H7 (cell line): ENCODE measurements around the gene DAZAP1. TPM values are rescaled to one million over a fixed set of nuclear protein-coding genes. Genes with fewer than 3 reads are reported as not detected.
"Not testable (repeated sequence)": the region's sequence is repeated elsewhere in the genome, so short reads cannot be mapped to it uniquely, and the experiment has no call there.

Experiments
- DNase-seq: peaks from one replicate; pipeline ENCODE4 v3.0.0; 2012
- H3K27me3 ChIP-seq: 2 replicates; pipeline ENCODE4 v1.6.0; 2011; ENCODE audit warnings: mild to moderate bottlenecking, low read length; ENCODE audit not compliant: control insufficient read depth, insufficient read depth
- H3K36me3 ChIP-seq: replicated peaks from 2 replicates; pipeline ENCODE4 v1.5.1; 2011; ENCODE audit warnings: low read length; ENCODE audit not compliant: control insufficient read depth, insufficient read depth
- H3K4me3 ChIP-seq: 2 replicates; pipeline ENCODE4 v1.5.1; 2011; ENCODE audit warnings: low read depth, mild to moderate bottlenecking, control low read depth, low read length, moderate library complexity; ENCODE audit not compliant: insufficient read depth
- total RNA-seq: library from RNA; depleted of rRNA; stranded (reverse); fragments of >200 nt; shearing (Covaris generic); gene quantifications from 2 replicates; pipeline ENCODE4 v1.2.3, GENCODE V29; 2014

The DAZAP1 gene
- total RNA-seq, 1 experiment from 2014 or later, result 196 TPM

GRCh38 chr19:1409204-1410005 lies 2.0 kb downstream of the DAZAP1 start:
- no peak for DNase-seq
- H3K4me3 ChIP-seq, result peak overlapping the region; percentile 89
- H3K27me3 ChIP-seq, result no peaks in the 10 kb centered on the region
- H3K36me3 ChIP-seq, result peaks cover 2% of the 10 kb centered on the region

- Histone ChIP-seq H3K36me3 (peaks cover 2% of the 10 kb centered on the region), H3K27me3 (no peaks in the 10 kb centered on the region), H3K4me3 (no peak overlapping the region)
- no peak for DNase-seq
Measured at GRCh38 chr19:1410136-1410786, 2.9 kb downstream of the DAZAP1 start.

- H3K27me3 ChIP-seq, result no peaks in the 10 kb centered on the region
- H3K4me3 ChIP-seq, result no peak overlapping the region
- H3K36me3 ChIP-seq, result peaks cover 2% of the 10 kb centered on the region
Measured at GRCh38 chr19:1410789-1411188, 3.4 kb downstream of the DAZAP1 start.

GRCh38 chr19:1411255-1412191 lies 4.1 kb downstream of the DAZAP1 start:
- DNase-seq, result no peak
- Histone ChIP-seq H3K4me3 (no peak overlapping the region), H3K36me3 (peaks cover 3% of the 10 kb centered on the region), H3K27me3 (no peaks in the 10 kb centered on the region)

More at GRCh38 chr19:1410789-1411188, 3.4 kb downstream of the DAZAP1 start:
- DNase-seq, result no peak

- Histone ChIP-seq H3K4me3 (no peak overlapping the region), H3K36me3 (peaks cover 5% of the 10 kb centered on the region), H3K27me3 (no peaks in the 10 kb centered on the region)
- DNase-seq, result no peak
Measured at GRCh38 chr19:1412323-1412923, 5.0 kb downstream of the DAZAP1 start.

- Histone ChIP-seq H3K27me3 (no peaks in the 10 kb centered on the region), H3K36me3 (peaks cover 10% of the 10 kb centered on the region), H3K4me3 (no peak overlapping the region)
- DNase-seq, result no peak
Measured at GRCh38 chr19:1412995-1413800, 5.8 kb downstream of the DAZAP1 start.

GRCh38 chr19:1416014-1416841 lies 8.8 kb downstream of the DAZAP1 start:
- DNase-seq, result no peak
- peaks cover 26% of the 10 kb centered on the region for H3K36me3 ChIP-seq
- H3K4me3 ChIP-seq, result no peak overlapping the region
- no peaks in the 10 kb centered on the region for H3K27me3 ChIP-seq

GRCh38 chr19:1417145-1417544 lies 9.8 kb downstream of the DAZAP1 start:
- DNase-seq, result no peak
- peaks cover 26% of the 10 kb centered on the region for H3K36me3 ChIP-seq

GRCh38 chr19:1417681-1418495 lies 10.5 kb downstream of the DAZAP1 start:
- H3K27me3 ChIP-seq, result no peaks in the 10 kb centered on the region
- no peak overlapping the region for H3K4me3 ChIP-seq
- no peak for DNase-seq
- peaks cover 30% of the 10 kb centered on the region for H3K36me3 ChIP-seq

More at GRCh38 chr19:1417145-1417544, 9.8 kb downstream of the DAZAP1 start:
- H3K27me3 ChIP-seq, result no peaks in the 10 kb centered on the region
- H3K4me3 ChIP-seq, result no peak overlapping the region

- no peaks in the 10 kb centered on the region for H3K27me3 ChIP-seq
- peaks cover 33% of the 10 kb centered on the region for H3K36me3 ChIP-seq
- DNase-seq, result no peak
- no peak overlapping the region for H3K4me3 ChIP-seq
Measured at GRCh38 chr19:1418496-1418775, 11.1 kb downstream of the DAZAP1 start.

GRCh38 chr19:1418951-1419738 lies 11.8 kb downstream of the DAZAP1 start:
- DNase-seq, result no peak
- H3K27me3 ChIP-seq, result no peaks in the 10 kb centered on the region
- peaks cover 37% of the 10 kb centered on the region for H3K36me3 ChIP-seq
- no peak overlapping the region for H3K4me3 ChIP-seq

- not testable (repeated sequence) for H3K4me3 ChIP-seq, H3K27me3 ChIP-seq, DNase-seq
- H3K36me3 ChIP-seq, result peaks cover 40% of the 10 kb centered on the region
Measured at GRCh38 chr19:1420085-1420484, 12.7 kb downstream of the DAZAP1 start.
